Calu3 (cell line): ENCODE data around the gene CYP11A1. TPM values are rescaled to one million over a fixed set of nuclear protein-coding genes. Genes with fewer than 3 reads are reported as not detected.
A peak's percentile ranks its signal among the peaks of the same experiment; 100 is the strongest.

ENCODE experiments used
- BruUV-seq: library from RNA; stranded (reverse); fragments of 400-500 nt; replicated peaks from 2 replicates; lab custom pipeline; 2021; lab: Mats Ljungman, UMichigan
- CTCF ChIA-PET: fragments of 300-600 bp; sonication (Branson Sonifier 250); formaldehyde crosslinking; loops from one replicate; lab custom pipeline; 2022; ENCODE audit warnings: antibody characterized with exemption; lab: Charles Lee
- DNase-seq: peaks from one replicate; pipeline ENCODE4 v3.0.0; 2022
- H3K27ac Mint-ChIP-seq: one replicate; pipeline ENCODE4 v1.8.0; 2022; ENCODE audit warnings: mixed read lengths; ENCODE audit not compliant: unreplicated experiment
- H3K27me3 Mint-ChIP-seq: one replicate; pipeline ENCODE4 v1.8.0; 2022; ENCODE audit warnings: mixed read lengths; ENCODE audit not compliant: unreplicated experiment
- H3K36me3 Mint-ChIP-seq: one replicate; pipeline ENCODE4 v1.8.0; 2022; ENCODE audit warnings: mild to moderate bottlenecking, moderate library complexity, mixed read lengths; ENCODE audit not compliant: insufficient read depth, unreplicated experiment
- H3K4me1 Mint-ChIP-seq: one replicate; pipeline ENCODE4 v1.8.0; 2022; ENCODE audit warnings: mild to moderate bottlenecking, low read depth, mixed read lengths; ENCODE audit not compliant: unreplicated experiment
- H3K4me3 Mint-ChIP-seq: one replicate; pipeline ENCODE4 v1.8.0; 2022; ENCODE audit warnings: mild to moderate bottlenecking, low read depth, moderate library complexity, mixed read lengths; ENCODE audit not compliant: unreplicated experiment
- H3K9me3 Mint-ChIP-seq: one replicate; pipeline ENCODE4 v1.8.0; 2022; ENCODE audit warnings: low read depth, mixed read lengths; ENCODE audit not compliant: unreplicated experiment
- CTCF ChIP-seq: fragments of 200-600 bp; IDR thresholded peaks from one replicate; pipeline ENCODE4 v1.8.0; 2022; ENCODE audit warnings: antibody characterized with exemption; ENCODE audit not compliant: unreplicated experiment
- intact Hi-C: fragments of 100-400 bp; cut with micrococcal nuclease; formaldehyde crosslinking; loops from one replicate; pipeline ENCODE4 v1.10.0; 2022; ENCODE audit not compliant: unreplicated experiment
- total RNA-seq: library from RNA; stranded (reverse); gene quantifications from 2 replicates; pipeline ENCODE4 v1.2.3, GENCODE V29; 2022

CYP11A1 gene
- total RNA-seq, 1 experiment from 2014 or later: not detected

GRCh38 chr15:74311734-74312444 lies 55.6 kb downstream of the CYP11A1 start:
- no peak overlapping the region for H3K4me3 Mint-ChIP-seq
- BruUV-seq: no TSS peak
- no peaks in the 10 kb centered on the region for H3K36me3 Mint-ChIP-seq

GRCh38 chr15:74307827-74308811 lies 59.3 kb downstream of the CYP11A1 start:
- no TSS peak for BruUV-seq
- peaks cover 8% of the 10 kb centered on the region for H3K4me1 Mint-ChIP-seq
- no peaks in the 10 kb centered on the region for H3K36me3 Mint-ChIP-seq
- no peak overlapping the region for H3K4me3 Mint-ChIP-seq
- no peak overlapping the region for H3K27ac Mint-ChIP-seq
- peak; percentile 71 for TF ChIP-seq CTCF
- intact Hi-C loops: loop anchor here (1.0 to 5.0 kb wide), 2 partner anchors 181 to 256 kb away; no protein-coding TSS in a partner anchor
- no peaks in the 10 kb centered on the region for H3K9me3 Mint-ChIP-seq
- DNase-seq: peak; percentile 81
- CTCF ChIA-PET: interaction anchor here (0.6 to 3.3 kb wide), 41 partner anchors 8 to 966 kb away, joined by 3 to 31 read pairs (median 5); partner anchors contain the start of genes CCDC33, ISLR2 and STRA6
- peaks cover 100% of the 10 kb centered on the region for H3K27me3 Mint-ChIP-seq

More at GRCh38 chr15:74311734-74312444, 55.6 kb downstream of the CYP11A1 start:
- Mint-ChIP-seq H3K9me3 (no peaks in the 10 kb centered on the region), H3K27ac (no peak overlapping the region), H3K27me3 (peaks cover 99% of the 10 kb centered on the region), H3K4me1 (peaks cover 16% of the 10 kb centered on the region)
- CTCF ChIA-PET: interaction anchor here (0.6 to 1.9 kb wide), 10 partner anchors 8 to 339 kb away, joined by 3 to 28 read pairs (median 3); partner anchors contain the start of gene UBL7
- DNase-seq: peak; percentile 59
- intact Hi-C loops: no loop called here
- peak; percentile 85 for TF ChIP-seq CTCF

GRCh38 chr15:74306781-74307217 lies 60.6 kb downstream of the CYP11A1 start:
- no peaks in the 10 kb centered on the region for H3K9me3 Mint-ChIP-seq
- CTCF ChIA-PET: interaction anchor here (0.9 to 2.5 kb wide), 10 partner anchors 22 to 334 kb away, joined by 3 to 31 read pairs (median 10); partner anchors contain the start of genes CCDC33 and ISLR2
- H3K36me3 Mint-ChIP-seq: no peaks in the 10 kb centered on the region
- H3K4me1 Mint-ChIP-seq: peaks cover 15% of the 10 kb centered on the region
- peaks cover 100% of the 10 kb centered on the region for H3K27me3 Mint-ChIP-seq
- DNase-seq: no peak
- H3K4me3 Mint-ChIP-seq: no peak overlapping the region
- no TSS peak for BruUV-seq
- intact Hi-C loops: loop anchor here (5.0 kb wide), 1 partner anchor 254 kb away; no protein-coding TSS in a partner anchor
- no peak overlapping the region for H3K27ac Mint-ChIP-seq
- no peak for TF ChIP-seq CTCF

GRCh38 chr15:74305687-74306086 lies 61.8 kb downstream of the CYP11A1 start:
- intact Hi-C loops: loop anchor here (5.0 kb wide), 1 partner anchor 253 kb away; no protein-coding TSS in a partner anchor
- no peak overlapping the region for H3K27ac Mint-ChIP-seq
- H3K36me3 Mint-ChIP-seq: no peaks in the 10 kb centered on the region
- H3K4me1 Mint-ChIP-seq: peaks cover 15% of the 10 kb centered on the region
- DNase-seq: no peak
- CTCF ChIA-PET: no interaction called here
- TF ChIP-seq CTCF: no peak
- H3K9me3 Mint-ChIP-seq: no peaks in the 10 kb centered on the region
- no peak overlapping the region for H3K4me3 Mint-ChIP-seq
- no TSS peak for BruUV-seq
- peaks cover 100% of the 10 kb centered on the region for H3K27me3 Mint-ChIP-seq
